NB4 (cell line): ENCODE measurements around the gene DLG5.

ENCODE experiments used
- TF ChIP-seq, protein P1 (sequence below): IDR thresholded peaks from one replicate; pipeline ENCODE4 v1.5.1; 2012; ENCODE audit warnings: low read depth, low read length
- TF ChIP-seq, protein P2 (sequence below): IDR thresholded peaks from 2 replicates; pipeline ENCODE4 v1.6.1; 2011; ENCODE audit warnings: low read depth, low read length

DNA sequence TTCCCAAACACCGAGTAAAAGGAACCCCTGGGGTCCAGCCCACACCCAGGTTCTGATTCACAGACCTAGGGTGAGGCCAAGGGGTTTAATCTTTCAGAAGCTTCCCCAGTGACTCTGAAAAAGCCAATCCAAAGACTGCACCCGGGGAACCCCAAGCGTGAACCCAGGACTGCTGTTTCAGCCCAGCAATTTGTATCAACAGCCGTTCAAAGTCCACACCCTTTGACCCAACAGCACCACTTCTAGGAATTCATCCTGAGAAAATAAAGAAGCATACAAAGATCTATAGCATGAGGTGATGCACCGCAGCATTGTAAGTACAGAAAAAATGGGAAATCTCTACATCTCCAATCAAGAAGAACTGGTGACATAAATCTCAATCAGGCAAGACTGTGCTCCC is 24.4 kb downstream of the DLG5 start:
- TF ChIP-seq, protein P1, sequence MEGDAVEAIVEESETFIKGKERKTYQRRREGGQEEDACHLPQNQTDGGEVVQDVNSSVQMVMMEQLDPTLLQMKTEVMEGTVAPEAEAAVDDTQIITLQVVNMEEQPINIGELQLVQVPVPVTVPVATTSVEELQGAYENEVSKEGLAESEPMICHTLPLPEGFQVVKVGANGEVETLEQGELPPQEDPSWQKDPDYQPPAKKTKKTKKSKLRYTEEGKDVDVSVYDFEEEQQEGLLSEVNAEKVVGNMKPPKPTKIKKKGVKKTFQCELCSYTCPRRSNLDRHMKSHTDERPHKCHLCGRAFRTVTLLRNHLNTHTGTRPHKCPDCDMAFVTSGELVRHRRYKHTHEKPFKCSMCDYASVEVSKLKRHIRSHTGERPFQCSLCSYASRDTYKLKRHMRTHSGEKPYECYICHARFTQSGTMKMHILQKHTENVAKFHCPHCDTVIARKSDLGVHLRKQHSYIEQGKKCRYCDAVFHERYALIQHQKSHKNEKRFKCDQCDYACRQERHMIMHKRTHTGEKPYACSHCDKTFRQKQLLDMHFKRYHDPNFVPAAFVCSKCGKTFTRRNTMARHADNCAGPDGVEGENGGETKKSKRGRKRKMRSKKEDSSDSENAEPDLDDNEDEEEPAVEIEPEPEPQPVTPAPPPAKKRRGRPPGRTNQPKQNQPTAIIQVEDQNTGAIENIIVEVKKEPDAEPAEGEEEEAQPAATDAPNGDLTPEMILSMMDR, result no peak
- TF ChIP-seq, protein P2, sequence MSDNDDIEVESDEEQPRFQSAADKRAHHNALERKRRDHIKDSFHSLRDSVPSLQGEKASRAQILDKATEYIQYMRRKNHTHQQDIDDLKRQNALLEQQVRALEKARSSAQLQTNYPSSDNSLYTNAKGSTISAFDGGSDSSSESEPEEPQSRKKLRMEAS, result no peak
